Measurements from ENCODE around the gene CYB561A3.

- TF ChIP-seq POLR2A (IDR thresholded peaks at IDR 0.05): no peak
- no peak for TF ChIP-seq CTCF (IDR thresholded peaks at IDR 0.05)
- no peak for TF ChIP-seq EP300 (IDR thresholded peaks at IDR 0.05; ENCODE audit: low read depth)
- TF ChIP-seq POLR2AphosphoS5 (IDR thresholded peaks at IDR 0.05): no peak
These were observed 58.0 kb downstream of the CYB561A3 start for GRCh38 chr11:61303725-61304124.
